NB4 (cell line): ENCODE results near the gene ZNF407.

ENCODE experiments used
- TF ChIP-seq, protein P1 (sequence below): IDR thresholded peaks from 2 replicates; pipeline ENCODE4 v1.6.1; 2011; ENCODE audit warnings: low read depth, low read length
- TF ChIP-seq, protein P2 (sequence below): IDR thresholded peaks from one replicate; pipeline ENCODE4 v1.5.1; 2012; ENCODE audit warnings: low read depth, low read length

DNA sequence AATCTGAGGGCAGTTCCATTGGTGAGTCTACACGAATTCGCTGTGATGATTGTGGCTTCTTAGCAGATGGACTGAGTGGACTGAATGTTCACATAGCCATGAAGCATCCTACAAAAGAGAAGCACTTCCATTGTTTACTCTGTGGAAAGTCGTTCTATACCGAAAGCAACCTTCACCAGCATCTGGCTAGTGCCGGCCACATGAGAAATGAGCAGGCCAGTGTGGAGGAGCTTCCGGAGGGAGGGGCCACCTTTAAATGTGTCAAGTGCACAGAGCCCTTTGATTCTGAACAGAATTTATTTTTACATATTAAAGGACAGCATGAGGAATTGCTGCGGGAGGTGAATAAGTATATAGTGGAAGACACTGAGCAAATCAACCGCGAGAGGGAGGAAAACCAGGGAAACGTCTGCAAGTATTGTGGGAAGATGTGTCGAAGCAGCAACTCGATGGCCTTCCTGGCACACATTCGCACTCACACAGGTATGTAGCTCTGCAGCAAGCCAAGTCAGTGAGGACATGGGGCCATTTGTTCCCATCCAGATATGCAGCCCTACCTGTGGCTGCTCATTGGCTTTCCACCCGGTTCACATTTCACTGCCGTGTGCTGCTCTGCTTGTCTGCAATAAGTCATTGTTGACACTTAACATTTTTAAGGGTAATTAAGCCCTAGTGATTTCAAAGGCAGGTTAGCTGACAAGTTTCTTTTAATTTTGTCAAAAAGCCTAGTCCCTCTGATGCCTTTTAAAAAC is 37.7 kb downstream of the ZNF407 start:
- TF ChIP-seq, protein P1, sequence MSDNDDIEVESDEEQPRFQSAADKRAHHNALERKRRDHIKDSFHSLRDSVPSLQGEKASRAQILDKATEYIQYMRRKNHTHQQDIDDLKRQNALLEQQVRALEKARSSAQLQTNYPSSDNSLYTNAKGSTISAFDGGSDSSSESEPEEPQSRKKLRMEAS: no peak
- TF ChIP-seq, protein P2, sequence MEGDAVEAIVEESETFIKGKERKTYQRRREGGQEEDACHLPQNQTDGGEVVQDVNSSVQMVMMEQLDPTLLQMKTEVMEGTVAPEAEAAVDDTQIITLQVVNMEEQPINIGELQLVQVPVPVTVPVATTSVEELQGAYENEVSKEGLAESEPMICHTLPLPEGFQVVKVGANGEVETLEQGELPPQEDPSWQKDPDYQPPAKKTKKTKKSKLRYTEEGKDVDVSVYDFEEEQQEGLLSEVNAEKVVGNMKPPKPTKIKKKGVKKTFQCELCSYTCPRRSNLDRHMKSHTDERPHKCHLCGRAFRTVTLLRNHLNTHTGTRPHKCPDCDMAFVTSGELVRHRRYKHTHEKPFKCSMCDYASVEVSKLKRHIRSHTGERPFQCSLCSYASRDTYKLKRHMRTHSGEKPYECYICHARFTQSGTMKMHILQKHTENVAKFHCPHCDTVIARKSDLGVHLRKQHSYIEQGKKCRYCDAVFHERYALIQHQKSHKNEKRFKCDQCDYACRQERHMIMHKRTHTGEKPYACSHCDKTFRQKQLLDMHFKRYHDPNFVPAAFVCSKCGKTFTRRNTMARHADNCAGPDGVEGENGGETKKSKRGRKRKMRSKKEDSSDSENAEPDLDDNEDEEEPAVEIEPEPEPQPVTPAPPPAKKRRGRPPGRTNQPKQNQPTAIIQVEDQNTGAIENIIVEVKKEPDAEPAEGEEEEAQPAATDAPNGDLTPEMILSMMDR: no peak
